ENCODE data around the gene KMT2B. TPM values are rescaled to one million over a fixed set of nuclear protein-coding genes. Genes with fewer than 3 reads are reported as not detected.

The KMT2B gene
- 36.2 and 49.8 TPM in 2 replicates for total RNA-seq (2014; rRNA removed; shearing (Covaris generic))
- polyA plus RNA-seq (2016; fragmentation: Nextera tagmentation; extraction: Ambion mirVana): 15.5 and 15.8 TPM in 2 replicates
- long read RNA-seq, partial matches to known transcripts: 1 of 1 reads
- long read RNA-seq, other reads (novel, unspliced or antisense): 0 of 1 reads

DNA sequence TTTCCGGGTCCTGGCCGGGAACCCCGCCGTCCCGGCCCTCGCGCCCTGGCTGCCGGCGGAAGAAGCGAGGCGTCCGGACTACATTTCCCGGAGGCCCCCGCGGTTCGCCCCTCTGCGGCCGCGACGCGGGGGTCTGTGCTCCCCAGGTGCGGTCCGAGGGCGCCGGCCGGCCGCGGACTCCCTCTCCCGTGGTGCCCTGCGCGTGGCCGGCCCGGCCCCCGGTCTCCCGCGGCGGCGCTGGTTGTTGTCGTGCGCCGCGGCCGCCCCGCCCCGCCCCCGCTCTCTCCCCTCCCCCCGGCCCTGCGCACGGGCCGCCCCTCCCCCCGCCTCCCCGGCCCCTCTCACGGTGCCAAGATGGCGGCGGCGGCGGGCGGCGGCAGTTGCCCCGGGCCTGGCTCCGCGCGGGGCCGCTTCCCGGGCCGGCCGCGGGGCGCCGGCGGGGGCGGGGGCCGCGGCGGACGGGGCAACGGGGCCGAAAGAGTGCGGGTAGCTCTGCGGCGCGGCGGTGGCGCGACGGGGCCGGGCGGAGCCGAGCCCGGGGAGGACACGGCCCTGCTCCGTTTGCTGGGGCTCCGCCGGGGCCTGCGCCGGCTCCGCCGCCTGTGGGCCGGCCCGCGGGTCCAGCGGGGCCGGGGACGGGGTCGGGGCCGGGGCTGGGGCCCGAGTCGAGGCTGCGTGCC is at the start of gene KMT2B:
TSS of gene KMT2B (plus strand) at position 339 of the 680 bp plus-strand sequence. CDS start at position 355, 16 bp downstream.
- Histone ChIP-seq H3F3A (replicated peaks; ENCODE audit: low read depth) (peaks cover 10% of the 10 kb centered on the region; the same call in 1 of the 2 replicates), H3K27ac (ENCODE audit: low read depth) (peak within 1 kb of the TSS; percentile 84; the same call in 1 of the 2 replicates), H2AFZ (peak within 1 kb of the TSS; percentile 80; the same call in 1 of the 2 replicates), H3K4me1 (ENCODE audit: insufficient read depth) (peaks cover 36% of the 10 kb centered on the region), H3K27me3 (ENCODE audit: insufficient read depth) (no peaks in the 10 kb centered on the region), H3K9me2 (ENCODE audit: insufficient read depth) (no peaks in the 10 kb centered on the region), H3K4me2 (peak within 1 kb of the TSS; percentile 97), H3K79me2 (replicated peaks; ENCODE audit: insufficient read depth) (peaks cover 21% of the 10 kb centered on the region), H4K20me1 (replicated peaks; ENCODE audit: insufficient read depth) (peaks cover 11% of the 10 kb centered on the region), H3K4me3 (peak within 1 kb of the TSS; percentile 85), H3K36me3 (ENCODE audit: insufficient read depth) (no peaks in the 10 kb centered on the region)
- DNase-seq (ENCODE audit: low spot score) (peak; percentile 98), ATAC-seq (no peak)
- Mint-ChIP-seq H3K4me1 (peaks cover 40% of the 10 kb centered on the region), H3K9me3 (no peaks in the 10 kb centered on the region; the same call in 2 of the 3 replicates), H3K4me3 (peak within 1 kb of the TSS; percentile 88), H3K27me3 (ENCODE audit: insufficient read depth, low read depth, poor library complexity) (peaks cover 31% of the 10 kb centered on the region), H3K36me3 (ENCODE audit: low read depth) (peaks cover 26% of the 10 kb centered on the region), H3K27ac (peak within 1 kb of the TSS; percentile 90)
- TF ChIP-seq, protein P1, sequence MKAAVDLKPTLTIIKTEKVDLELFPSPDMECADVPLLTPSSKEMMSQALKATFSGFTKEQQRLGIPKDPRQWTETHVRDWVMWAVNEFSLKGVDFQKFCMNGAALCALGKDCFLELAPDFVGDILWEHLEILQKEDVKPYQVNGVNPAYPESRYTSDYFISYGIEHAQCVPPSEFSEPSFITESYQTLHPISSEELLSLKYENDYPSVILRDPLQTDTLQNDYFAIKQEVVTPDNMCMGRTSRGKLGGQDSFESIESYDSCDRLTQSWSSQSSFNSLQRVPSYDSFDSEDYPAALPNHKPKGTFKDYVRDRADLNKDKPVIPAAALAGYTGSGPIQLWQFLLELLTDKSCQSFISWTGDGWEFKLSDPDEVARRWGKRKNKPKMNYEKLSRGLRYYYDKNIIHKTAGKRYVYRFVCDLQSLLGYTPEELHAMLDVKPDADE (IDR thresholded peaks at IDR 0.05): peak; percentile 55; the same call in 1 of the 2 replicates
- TF ChIP-seq NANOG (IDR thresholded peaks at IDR 0.05; ENCODE audit: borderline replicate concordance) (no peak), CREB1 (CRISPR knock-in tag; IDR thresholded peaks at IDR 0.05; ENCODE audit: low read depth) (peak; percentile 83)

DNA sequence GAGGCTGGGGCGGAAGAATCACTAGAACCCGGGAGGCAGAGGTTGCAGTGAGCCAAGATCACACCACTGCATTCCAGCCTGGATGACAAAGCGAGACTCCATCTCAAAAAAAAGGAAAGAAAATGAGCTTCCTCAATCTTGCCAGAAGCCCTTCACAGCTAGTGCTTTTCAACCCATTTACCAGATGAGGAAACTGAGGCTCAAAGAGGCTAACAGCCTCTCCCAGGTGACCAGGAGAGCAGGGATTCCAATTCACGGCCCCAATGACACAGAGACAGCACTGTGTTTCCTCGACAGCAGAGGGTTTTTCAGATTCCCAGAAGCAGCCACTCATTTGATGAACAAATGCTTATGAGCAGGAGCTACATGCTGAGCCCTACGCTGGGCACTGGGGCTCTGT is 48.2 kb upstream of the KMT2B start:
- H4K20me1 ChIP-seq (replicated peaks; ENCODE audit: insufficient read depth): no peaks in the 10 kb centered on the region
- no peaks in the 10 kb centered on the region for H3K79me2 ChIP-seq (replicated peaks; ENCODE audit: insufficient read depth)
- Mint-ChIP-seq H3K36me3 (ENCODE audit: low read depth) (no peaks in the 10 kb centered on the region), H3K4me3 (no peak overlapping the region), H3K27me3 (ENCODE audit: insufficient read depth, low read depth, poor library complexity) (peaks cover 11% of the 10 kb centered on the region), H3K27ac (no peak overlapping the region), H3K9me3 (no peaks in the 10 kb centered on the region; the same call in 2 of the 3 replicates), H3K4me1 (peaks cover 6% of the 10 kb centered on the region; the same call in 2 of the 3 replicates)
- no peak for DNase-seq (ENCODE audit: low spot score)
- no peaks in the 10 kb centered on the region for H3K27me3 ChIP-seq (ENCODE audit: insufficient read depth)
- H3K4me1 ChIP-seq (ENCODE audit: insufficient read depth): no peaks in the 10 kb centered on the region; the same call in 1 of the 2 replicates
- H3K9me2 ChIP-seq (ENCODE audit: insufficient read depth): no peaks in the 10 kb centered on the region
- H3F3A ChIP-seq (replicated peaks; ENCODE audit: low read depth): 0 out of 2 replicates have a peak, but pooled peaks cover 3% of the 10 kb centered on the region
- H3K27ac ChIP-seq (ENCODE audit: low read depth): no peak overlapping the region
- H3K4me2 ChIP-seq: no peak overlapping the region
- ATAC-seq: no peak
- H2AFZ ChIP-seq: no peak overlapping the region
- no peaks in the 10 kb centered on the region for H3K36me3 ChIP-seq (ENCODE audit: insufficient read depth)
- no peak overlapping the region for H3K4me3 ChIP-seq
- TF ChIP-seq JUNB (IDR thresholded peaks at IDR 0.05; ENCODE audit: unreplicated experiment) (no peak), STAT1 (IDR thresholded peaks at IDR 0.05; ENCODE audit: unreplicated experiment) (no peak), ZNF462 (CRISPR knock-in tag; IDR thresholded peaks at IDR 0.05) (no peak), POLR2AphosphoS5 (IDR thresholded peaks at IDR 0.05; ENCODE audit: low read depth) (no peak), NANOG (IDR thresholded peaks at IDR 0.05; ENCODE audit: borderline replicate concordance) (no peak), EZH2phosphoT487 (IDR thresholded peaks at IDR 0.05; ENCODE audit: unreplicated experiment) (no peak), CREB1 (CRISPR knock-in tag; IDR thresholded peaks at IDR 0.05; ENCODE audit: low read depth) (no peak), ZNF331 (CRISPR knock-in tag; IDR thresholded peaks at IDR 0.05; ENCODE audit: low read depth) (no peak), ZNF114 (CRISPR knock-in tag; IDR thresholded peaks at IDR 0.05) (no peak), EZH2 (IDR thresholded peaks at IDR 0.05; ENCODE audit: low read depth, unreplicated experiment) (no peak)
- TF ChIP-seq, protein P1 (IDR thresholded peaks at IDR 0.05): no peak
